Hindlimb muscle (tissue), 1 donor: Measurements from ENCODE around the gene DISC1. TPM values are rescaled to one million over a fixed set of nuclear protein-coding genes. Genes with fewer than 3 reads are reported as not detected.
"Not testable (repeated sequence)": the region's sequence is repeated elsewhere in the genome, so short reads cannot be mapped to it uniquely, and the experiment has no call there.

Experiments used
- DNase-seq: peaks from one replicate; pipeline ENCODE4 v3.0.0-alpha.2; 2013
- polyA plus RNA-seq: library from polyadenylated mRNA; unstranded; fragments of 120-200 nt; gene quantifications from one replicate; pipeline ENCODE4 v1.2.1, GENCODE V29; 2013; ENCODE audit not compliant: insufficient read length

DISC1 gene
- polyA plus RNA-seq, 1 donor: 7.3 TPM

DNA sequence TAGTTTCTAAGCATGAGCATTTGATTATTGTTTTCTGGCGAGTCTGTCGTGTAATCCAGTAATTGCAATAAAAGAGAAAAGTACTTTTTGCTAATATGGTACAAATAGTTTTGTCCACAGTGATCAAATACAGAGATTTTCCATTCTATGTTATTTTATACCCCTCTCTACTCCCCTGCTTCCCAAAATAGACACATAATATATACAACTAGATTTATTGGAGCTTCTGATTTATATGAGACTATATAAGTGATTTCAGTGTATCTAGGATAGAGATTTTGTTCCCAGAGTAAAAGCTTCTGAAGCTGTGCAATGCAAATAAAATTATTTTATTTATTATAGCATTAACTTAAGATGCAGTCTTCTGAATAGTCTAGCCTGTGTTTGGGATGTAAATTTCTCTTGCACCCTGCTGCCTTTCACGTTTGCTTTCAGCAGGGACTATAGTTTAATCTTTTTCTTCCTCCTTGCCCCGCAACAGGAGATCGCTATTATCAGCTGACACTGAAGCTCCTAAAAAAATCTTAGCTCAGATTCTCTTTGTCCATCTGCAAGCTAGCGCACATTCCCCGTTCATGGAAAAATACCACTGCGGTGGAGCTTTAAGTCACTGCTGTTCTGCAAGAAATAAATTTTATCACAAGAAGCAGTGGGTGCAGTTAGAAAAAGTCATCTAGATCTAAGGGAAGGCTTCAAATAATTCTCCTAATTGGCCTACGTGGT lies 273.3 kb downstream of the DISC1 start:
- no peak for DNase-seq

DNA sequence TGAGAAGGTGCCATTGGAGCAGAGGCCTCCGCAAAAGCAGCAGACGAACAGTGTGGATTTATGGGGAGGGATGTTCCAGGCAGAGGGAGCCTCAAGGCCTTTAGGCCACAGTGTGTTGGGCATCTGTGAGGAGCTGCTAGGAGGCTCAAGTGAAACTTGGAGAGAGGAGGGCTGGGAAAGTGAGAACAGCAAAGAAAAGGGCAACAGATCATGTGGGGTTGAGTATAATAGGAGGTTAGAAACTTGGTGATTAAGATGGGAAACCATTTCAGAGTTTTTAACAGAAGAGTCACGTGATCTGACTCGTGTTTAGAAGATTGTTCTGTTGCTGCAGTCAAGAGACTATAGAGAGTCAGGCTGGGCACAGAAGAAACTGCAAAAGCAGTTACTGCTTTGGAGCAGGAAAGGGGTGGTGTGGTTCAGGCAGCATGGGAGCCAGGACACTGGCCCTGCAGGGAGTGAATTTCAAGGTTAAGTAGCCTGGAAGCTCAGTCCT lies 277.0 kb downstream of the DISC1 start:
- DNase-seq: no peak

- not testable (repeated sequence) for DNase-seq
Measured at GRCh38 chr1:231907310-231907709, 280.7 kb downstream of the DISC1 start.

- no peak for DNase-seq
Measured at GRCh38 chr1:231913493-231913892, 286.9 kb downstream of the DISC1 start.

GRCh38 chr1:231918239-231919015 lies 291.8 kb downstream of the DISC1 start:
- DNase-seq: no peak

DNA sequence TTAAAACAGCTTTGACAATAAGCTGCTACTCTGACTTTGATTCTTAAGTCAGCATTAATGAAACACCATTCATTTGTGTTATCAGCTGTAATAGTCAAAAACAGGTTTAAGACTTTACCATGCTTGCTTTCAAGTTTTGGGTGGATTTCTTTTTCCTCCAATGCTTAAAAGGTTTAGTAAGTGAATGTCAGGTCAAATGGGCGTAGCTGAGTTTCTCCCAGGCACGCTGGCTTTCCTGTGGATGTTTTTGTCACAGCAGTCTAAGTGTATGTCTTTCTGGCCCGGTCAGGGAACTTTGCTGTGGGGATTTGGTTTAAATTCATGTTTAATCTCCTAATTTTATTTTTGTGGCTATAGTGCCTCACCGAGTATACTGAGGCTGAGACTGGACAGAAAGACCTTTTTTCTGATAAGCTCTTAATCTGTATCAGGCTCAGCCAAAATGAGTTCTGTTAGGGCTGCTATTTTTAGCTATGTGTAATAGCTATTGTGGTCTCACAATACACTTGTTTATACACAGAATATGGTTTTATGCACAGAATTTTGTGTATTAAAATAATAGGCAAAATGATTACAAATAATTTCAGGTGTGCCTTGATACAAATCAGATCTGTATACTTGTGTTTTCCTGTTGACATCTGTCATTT lies 292.8 kb downstream of the DISC1 start:
- DNase-seq: no peak

DNA sequence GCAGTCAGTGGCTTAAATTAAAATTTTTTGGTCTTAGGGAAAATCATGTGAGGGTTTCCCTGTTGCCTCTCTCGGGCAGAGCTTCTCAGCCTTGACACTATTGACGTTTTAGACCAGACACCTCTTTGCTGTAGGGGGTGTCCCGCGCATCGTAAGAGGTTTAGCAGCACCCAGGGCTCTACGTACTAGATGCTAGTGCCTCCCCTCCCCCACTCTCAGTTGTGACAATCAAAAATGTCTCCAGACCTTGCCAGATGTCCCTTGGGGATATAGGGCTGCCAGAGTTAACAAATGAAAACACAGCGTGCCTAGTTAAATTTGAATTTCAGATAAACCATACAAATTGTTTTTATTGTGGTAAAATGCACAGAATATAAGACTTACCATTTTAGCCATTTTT lies 293.3 kb downstream of the DISC1 start:
- DNase-seq: no peak

GRCh38 chr1:231921646-231922345 lies 295.2 kb downstream of the DISC1 start:
- DNase-seq: no peak

DNA sequence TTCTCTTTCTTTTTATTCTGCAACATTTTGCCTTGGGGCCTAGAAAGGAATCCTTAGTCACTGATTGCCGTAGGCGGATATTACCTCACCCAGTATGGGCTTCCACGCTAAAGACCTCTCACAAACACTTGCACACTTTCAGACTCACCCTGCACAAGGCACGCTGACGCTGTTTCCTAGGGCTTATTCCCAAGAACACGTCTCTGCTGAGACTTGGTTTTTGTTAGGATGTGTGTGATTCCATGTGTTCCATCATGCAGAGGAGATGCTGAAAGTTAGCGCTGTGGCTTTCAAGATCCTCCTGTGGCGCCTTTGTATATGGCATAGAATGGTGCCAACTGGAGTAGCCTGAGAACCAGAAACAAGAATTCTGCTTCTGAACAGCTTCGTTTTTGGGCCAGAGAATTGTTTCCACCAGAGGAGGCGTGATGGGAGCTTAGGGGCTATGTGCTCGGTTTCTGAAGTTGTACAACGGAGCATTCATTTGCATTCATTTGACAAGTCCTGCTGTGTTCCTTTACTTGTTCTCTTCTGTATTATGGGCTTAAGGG lies 297.0 kb downstream of the DISC1 start:
- DNase-seq: no peak

- DNase-seq: no peak
Measured at GRCh38 chr1:231924180-231924579, 297.6 kb downstream of the DISC1 start.

GRCh38 chr1:231925864-231926263 lies 299.3 kb downstream of the DISC1 start:
- DNase-seq: no peak

- DNase-seq: no peak
Measured at GRCh38 chr1:231926340-231926739, 299.8 kb downstream of the DISC1 start.

- DNase-seq: no peak
Measured at GRCh38 chr1:231926933-231927332, 300.3 kb downstream of the DISC1 start.

DNA sequence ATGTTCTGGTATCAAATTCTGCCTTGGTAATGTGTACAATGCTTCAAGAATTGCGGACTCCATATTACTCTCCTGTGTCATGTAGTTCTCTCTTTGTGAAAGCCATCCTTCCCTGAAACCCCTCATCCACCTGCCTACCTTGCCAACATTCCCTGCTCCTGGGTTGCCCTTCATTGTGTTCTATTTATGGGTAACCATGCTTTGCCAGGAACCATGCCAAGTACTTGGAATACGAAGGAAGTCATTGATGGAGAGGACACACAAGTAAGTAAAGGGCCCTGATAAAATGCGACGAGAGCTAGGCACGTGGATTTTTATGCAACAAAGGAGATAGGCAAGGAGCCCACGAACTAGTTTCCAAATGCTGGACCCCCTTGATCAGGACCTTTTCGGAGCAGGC lies 300.8 kb downstream of the DISC1 start:
- DNase-seq: no peak

GRCh38 chr1:231929311-231929710 lies 302.7 kb downstream of the DISC1 start:
- no peak for DNase-seq

GRCh38 chr1:231930257-231930947 lies 303.8 kb downstream of the DISC1 start:
- no peak for DNase-seq

DNA sequence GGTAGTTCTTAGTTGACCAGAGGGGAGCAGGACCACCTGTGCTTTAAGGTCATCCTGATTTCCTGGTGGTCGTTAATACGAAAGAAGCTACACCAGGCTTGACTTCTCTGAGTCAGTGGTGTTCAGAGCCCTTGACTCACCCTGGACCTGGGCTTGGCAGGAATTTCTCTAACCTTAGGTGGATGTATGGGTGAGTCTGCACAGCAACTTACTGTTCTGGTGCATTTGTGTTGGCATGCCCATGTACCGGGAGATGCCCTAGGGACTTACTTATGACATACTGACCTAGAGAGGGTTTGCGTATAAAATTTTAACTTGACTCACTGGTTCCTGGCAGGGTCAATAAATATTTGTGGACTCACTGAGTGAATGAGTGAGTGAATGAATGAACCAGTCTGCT lies 304.6 kb downstream of the DISC1 start:
- DNase-seq: no peak

DNA sequence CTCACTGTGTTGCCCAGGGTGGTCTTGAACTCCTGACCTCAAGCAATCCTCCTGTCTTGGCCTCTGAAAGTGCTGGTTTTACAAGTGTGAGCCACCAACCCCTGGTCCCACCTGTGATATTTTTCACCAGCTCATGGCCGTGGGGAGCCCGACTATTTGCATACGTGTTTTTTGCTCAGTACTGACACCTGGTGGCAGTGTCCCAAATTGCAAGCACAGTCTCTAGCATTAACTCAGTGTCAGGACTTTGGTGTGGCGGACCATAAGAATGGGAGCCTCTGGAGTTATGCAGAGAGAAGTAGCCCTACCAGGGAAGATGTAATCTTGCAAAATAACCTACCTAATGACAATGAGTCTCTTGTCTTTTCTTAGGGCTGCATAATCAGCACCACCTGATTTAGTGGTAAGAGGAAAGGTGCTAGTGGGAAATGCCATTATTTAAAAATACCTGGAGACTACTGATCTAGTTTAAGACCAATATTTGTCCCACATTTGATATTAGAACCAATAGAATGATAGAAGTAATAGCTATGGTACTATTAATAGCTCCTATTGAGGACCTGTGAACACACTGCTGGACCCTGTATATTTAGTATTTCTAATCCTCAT lies 305.4 kb downstream of the DISC1 start:
- DNase-seq: no peak

DNA sequence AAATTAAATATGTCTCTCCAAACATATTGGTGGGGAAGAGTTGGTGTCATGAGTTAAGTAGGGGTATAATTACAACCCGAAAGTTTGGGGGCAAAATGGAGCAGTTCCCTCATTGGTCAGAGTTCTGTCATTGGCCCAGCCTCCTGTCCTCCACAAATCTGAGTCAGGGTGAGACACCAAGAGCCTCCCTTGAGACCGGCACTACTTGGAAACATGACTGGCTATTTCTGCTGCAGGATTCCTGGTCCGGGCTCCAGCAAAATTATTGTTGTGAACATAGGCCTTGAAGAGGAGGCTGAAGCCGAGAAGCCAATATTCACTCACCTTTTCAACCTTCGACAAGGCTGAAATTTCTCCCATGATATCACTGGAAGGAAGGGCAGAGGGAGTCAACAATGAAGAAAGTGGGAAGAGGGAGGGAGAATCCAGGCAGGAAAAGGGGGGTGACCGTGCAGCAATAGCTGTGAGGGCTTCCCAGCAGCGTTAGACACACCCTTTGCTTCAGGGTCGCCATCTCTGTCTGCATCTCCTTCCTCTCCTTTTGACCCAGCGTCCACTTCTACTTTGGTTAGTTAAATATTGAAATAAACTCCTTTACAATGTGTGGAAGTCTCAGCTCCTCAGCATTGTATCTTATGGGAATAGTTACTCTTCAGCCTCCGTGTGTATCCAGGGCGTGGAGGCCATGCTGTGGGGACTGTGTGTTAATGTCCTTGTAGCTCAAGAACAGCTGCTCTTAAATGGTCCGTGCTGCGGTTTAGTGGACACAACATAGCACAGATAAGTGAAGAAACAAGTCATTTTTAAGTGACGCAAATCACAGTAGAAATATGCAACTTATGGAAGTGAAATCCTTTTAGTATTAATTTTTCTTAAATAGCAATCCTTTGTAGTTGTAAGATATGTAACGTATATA lies 307.4 kb downstream of the DISC1 start:
- no peak for DNase-seq

DNA sequence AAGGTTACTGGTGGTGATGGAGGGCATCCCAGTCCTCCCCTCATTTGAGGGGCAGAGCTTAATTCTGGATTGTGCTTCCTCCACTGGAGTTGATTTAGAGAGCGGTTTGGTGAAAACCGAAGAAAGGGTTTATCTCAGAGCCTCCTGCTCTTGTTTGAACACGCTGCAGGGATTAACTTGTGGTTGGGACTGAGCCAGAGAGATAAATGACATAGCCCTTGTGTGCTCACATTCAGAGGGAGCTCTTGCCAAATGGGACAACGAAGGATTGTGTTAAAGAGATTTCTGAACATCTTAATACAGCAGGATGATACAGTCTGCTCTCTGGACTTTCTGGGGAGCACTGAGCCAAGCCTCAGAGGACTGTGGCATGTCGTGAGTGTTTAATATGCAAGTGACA lies 308.2 kb downstream of the DISC1 start:
- no peak for DNase-seq
